Suprapubic skin (tissue), 4 donors: ENCODE measurements around the gene CDC42BPA.

Experiments used
- POLR2A ChIP-seq, 2 donors: fragments of 450-650 bp; IDR thresholded peaks; one replicate each; pipeline ENCODE4 v1.6.1; 2017; ENCODE audit warnings: antibody characterized with exemption in 2 of 2, mild to moderate bottlenecking in 2 of 2, moderate library complexity in 2 of 2
- POLR2AphosphoS5 ChIP-seq, 3 donors: sonication (generic); formaldehyde crosslinking; IDR thresholded peaks; one replicate each; pipeline ENCODE4 v1.6.1; 2017; ENCODE audit warnings: antibody characterized with exemption in 3 of 3
- TF ChIP-seq, protein P1 (sequence below), 2 donors: fragments of 200-600 bp in 1 of 2; fragments of 450-650 bp in 1 of 2; sonication (generic) in 1 of 2; IDR thresholded peaks; one replicate each; pipeline ENCODE4 v1.5.1; 2016 to 2019; ENCODE audit warnings: antibody characterized with exemption in 2 of 2, mild to moderate bottlenecking in 1 of 2, moderate library complexity in 1 of 2

DNA sequence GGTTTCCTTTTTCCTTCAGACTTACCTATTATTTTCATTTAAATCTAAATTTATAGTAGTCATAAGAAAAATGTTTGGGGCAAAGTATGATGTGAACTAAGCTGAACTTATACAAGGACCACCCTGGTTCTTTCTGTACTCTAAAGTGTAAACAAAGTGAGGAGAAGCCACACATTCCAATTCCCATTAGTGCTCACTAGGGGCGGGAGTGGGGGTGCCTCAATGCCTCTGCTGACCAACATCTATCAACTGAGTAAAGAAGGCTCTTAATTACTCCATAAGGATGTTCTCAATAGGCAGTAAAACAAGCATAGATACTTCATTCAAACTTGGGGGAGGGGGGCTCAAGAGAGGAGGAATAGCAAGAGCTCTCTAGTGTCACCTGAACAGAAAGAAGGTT is 151.7 kb downstream of the CDC42BPA start:
- no peak for TF ChIP-seq POLR2A (IDR thresholded peaks at IDR 0.05)
- TF ChIP-seq, protein P1, sequence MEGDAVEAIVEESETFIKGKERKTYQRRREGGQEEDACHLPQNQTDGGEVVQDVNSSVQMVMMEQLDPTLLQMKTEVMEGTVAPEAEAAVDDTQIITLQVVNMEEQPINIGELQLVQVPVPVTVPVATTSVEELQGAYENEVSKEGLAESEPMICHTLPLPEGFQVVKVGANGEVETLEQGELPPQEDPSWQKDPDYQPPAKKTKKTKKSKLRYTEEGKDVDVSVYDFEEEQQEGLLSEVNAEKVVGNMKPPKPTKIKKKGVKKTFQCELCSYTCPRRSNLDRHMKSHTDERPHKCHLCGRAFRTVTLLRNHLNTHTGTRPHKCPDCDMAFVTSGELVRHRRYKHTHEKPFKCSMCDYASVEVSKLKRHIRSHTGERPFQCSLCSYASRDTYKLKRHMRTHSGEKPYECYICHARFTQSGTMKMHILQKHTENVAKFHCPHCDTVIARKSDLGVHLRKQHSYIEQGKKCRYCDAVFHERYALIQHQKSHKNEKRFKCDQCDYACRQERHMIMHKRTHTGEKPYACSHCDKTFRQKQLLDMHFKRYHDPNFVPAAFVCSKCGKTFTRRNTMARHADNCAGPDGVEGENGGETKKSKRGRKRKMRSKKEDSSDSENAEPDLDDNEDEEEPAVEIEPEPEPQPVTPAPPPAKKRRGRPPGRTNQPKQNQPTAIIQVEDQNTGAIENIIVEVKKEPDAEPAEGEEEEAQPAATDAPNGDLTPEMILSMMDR (IDR thresholded peaks at IDR 0.05): no peak
- TF ChIP-seq POLR2AphosphoS5 (IDR thresholded peaks at IDR 0.05): no peak
